Liver (tissue), 9 donors: ENCODE results near the gene IRX2. TPM values are rescaled to one million over a fixed set of nuclear protein-coding genes. Genes with fewer than 3 reads are reported as not detected.

Source experiments
- DNase-seq: peaks from one replicate; pipeline ENCODE4 v3.0.0-alpha.2; 2017; ENCODE audit warnings: low spot score
- H3K27ac ChIP-seq, 2 donors: one replicate each; pipeline ENCODE4 v1.7.0; 2013; ENCODE audit warnings: inconsistent platforms in 2 of 2, low read length in 2 of 2, control low read depth in 1 of 2, low read depth in 1 of 2, mild to moderate bottlenecking in 1 of 2
- H3K27me3 ChIP-seq, 4 donors: one replicate each; pipeline versions ENCODE4 v1.6.1 to v1.7.0; 2013; ENCODE audit warnings: low read length in 3 of 4, inconsistent platforms in 1 of 4, mild to moderate bottlenecking in 1 of 4, moderate library complexity in 1 of 4; ENCODE audit not compliant: control insufficient read depth in 4 of 4, insufficient read depth in 4 of 4
- H3K36me3 ChIP-seq, 4 donors: one replicate each; pipeline versions ENCODE4 v1.6.1 to v1.7.0; 2013; ENCODE audit warnings: low read length in 3 of 4, mild to moderate bottlenecking in 3 of 4, low read depth in 1 of 4, moderate library complexity in 1 of 4; ENCODE audit not compliant: control insufficient read depth in 4 of 4, insufficient read depth in 3 of 4
- H3K4me1 ChIP-seq, 4 donors: one replicate each; pipeline versions ENCODE4 v1.6.1 to v1.7.0; 2013; ENCODE audit warnings: low read length in 3 of 4, mild to moderate bottlenecking in 3 of 4, moderate library complexity in 1 of 4; ENCODE audit not compliant: control insufficient read depth in 4 of 4, insufficient read depth in 4 of 4
- H3K4me3 ChIP-seq, 3 donors: one replicate each; pipeline versions ENCODE4 v1.6.1 to v1.7.0; 2013; ENCODE audit warnings: low read length in 3 of 3, control low read depth in 1 of 3, low read depth in 1 of 3, mild to moderate bottlenecking in 1 of 3
- H3K9ac ChIP-seq, 2 donors: one replicate each; pipeline ENCODE4 v1.7.0; 2013; ENCODE audit warnings: low read length in 2 of 2, mild to moderate bottlenecking in 2 of 2, moderate library complexity in 2 of 2, control low read depth in 1 of 2, low read depth in 1 of 2
- H3K9me3 ChIP-seq, 4 donors: one replicate each; pipeline versions ENCODE4 v1.6.1 to v1.7.0; 2013; ENCODE audit warnings: low read length in 3 of 4; ENCODE audit not compliant: control insufficient read depth in 4 of 4
- FOXA1 ChIP-seq: IDR thresholded peaks from 2 replicates; pipeline ENCODE4 v1.6.1; 2016; ENCODE audit warnings: antibody characterized with exemption
- FOXA2 ChIP-seq: IDR thresholded peaks from 2 replicates; pipeline ENCODE4 v1.6.1; 2016; ENCODE audit warnings: antibody characterized with exemption
- HNF4A ChIP-seq, 2 donors: conservative IDR thresholded peaks; 2 replicates each; pipeline ENCODE4 v1.6.1; 2016; ENCODE audit warnings: antibody characterized with exemption in 2 of 2, mild to moderate bottlenecking in 2 of 2
- HNF4G ChIP-seq: IDR thresholded peaks from 2 replicates; pipeline ENCODE4 v1.6.1; 2016; ENCODE audit warnings: antibody characterized with exemption
- JUND ChIP-seq, 2 donors: IDR thresholded peaks; 2 replicates each; pipeline ENCODE4 v1.6.1; 2016; ENCODE audit warnings: antibody characterized with exemption in 2 of 2
- NR2F2 ChIP-seq: IDR thresholded peaks from 2 replicates; pipeline ENCODE4 v1.6.1; 2016; ENCODE audit warnings: antibody characterized with exemption
- RAD21 ChIP-seq, 2 donors: IDR thresholded peaks; 2 replicates each; pipeline ENCODE4 v1.6.1; 2016; ENCODE audit warnings: antibody characterized with exemption in 2 of 2, mild to moderate bottlenecking in 2 of 2
- SP1 ChIP-seq: IDR thresholded peaks from 2 replicates; pipeline ENCODE4 v1.6.1; 2018; ENCODE audit warnings: antibody characterized with exemption, mild to moderate bottlenecking
- TAF1 ChIP-seq: conservative IDR thresholded peaks from 2 replicates; pipeline ENCODE4 v1.6.1; 2016; ENCODE audit warnings: antibody characterized with exemption, mild to moderate bottlenecking
- YY1 ChIP-seq: IDR thresholded peaks from 2 replicates; pipeline ENCODE4 v1.6.1; 2016; ENCODE audit warnings: antibody characterized with exemption, mild to moderate bottlenecking
- WGBS: extraction: QIAGEN DNeasy Blood & Tissue Kit; methylation state at CpG from one replicate; pipeline ENCODE4 v1.1.7; 2013; 5-methylcytosine and 5-hydroxymethylcytosine counted together
- polyA plus RNA-seq, 2 donors: library from polyadenylated mRNA; stranded (reverse) in 1 of 2; unstranded in 1 of 2; fragments of 200-250 nt in 1 of 2; fragments of >200 nt in 1 of 2; fragmentation: Nextera tagmentation in 1 of 2; extraction: Ambion mirVana in 1 of 2; gene quantifications; one replicate each; pipeline versions ENCODE4 v1.2.1 to v1.2.3, GENCODE V29; 2013 to 2015
- total RNA-seq, 2 donors: library from RNA; depleted of rRNA; stranded (reverse); fragments of >200 nt; gene quantifications; one replicate each; pipeline ENCODE4 v1.2.3, GENCODE V29; 2014
- TF ChIP-seq, protein P1 (sequence below): IDR thresholded peaks from 2 replicates; pipeline ENCODE4 v1.6.1; 2016; ENCODE audit warnings: antibody characterized with exemption
- TF ChIP-seq, protein P2 (sequence below): fragments of 150-350 bp; IDR thresholded peaks from 2 replicates; pipeline ENCODE4 v1.5.1; 2017; ENCODE audit warnings: improper control_type of control experiment, low read depth, low read length; ENCODE audit not compliant: missing input control
- TF ChIP-seq, protein P3 (sequence below): IDR thresholded peaks from 2 replicates; pipeline ENCODE4 v1.6.1; 2016; ENCODE audit warnings: antibody characterized with exemption
- TF ChIP-seq, protein P4 (sequence below): IDR thresholded peaks from 2 replicates; pipeline ENCODE4 v1.6.1; 2016; ENCODE audit warnings: antibody characterized with exemption
- TF ChIP-seq, protein P5 (sequence below): IDR thresholded peaks from 2 replicates; pipeline ENCODE4 v1.6.1; 2016; ENCODE audit warnings: antibody characterized with exemption, mild to moderate bottlenecking
- donor health status: healthy.
- donor health status: healthy.
- donor health status: healthy.
- donor health status: healthy.
- donor health status: healthy.

IRX2 gene
- total and polyA plus RNA-seq, 4 donors = not detected

DNA sequence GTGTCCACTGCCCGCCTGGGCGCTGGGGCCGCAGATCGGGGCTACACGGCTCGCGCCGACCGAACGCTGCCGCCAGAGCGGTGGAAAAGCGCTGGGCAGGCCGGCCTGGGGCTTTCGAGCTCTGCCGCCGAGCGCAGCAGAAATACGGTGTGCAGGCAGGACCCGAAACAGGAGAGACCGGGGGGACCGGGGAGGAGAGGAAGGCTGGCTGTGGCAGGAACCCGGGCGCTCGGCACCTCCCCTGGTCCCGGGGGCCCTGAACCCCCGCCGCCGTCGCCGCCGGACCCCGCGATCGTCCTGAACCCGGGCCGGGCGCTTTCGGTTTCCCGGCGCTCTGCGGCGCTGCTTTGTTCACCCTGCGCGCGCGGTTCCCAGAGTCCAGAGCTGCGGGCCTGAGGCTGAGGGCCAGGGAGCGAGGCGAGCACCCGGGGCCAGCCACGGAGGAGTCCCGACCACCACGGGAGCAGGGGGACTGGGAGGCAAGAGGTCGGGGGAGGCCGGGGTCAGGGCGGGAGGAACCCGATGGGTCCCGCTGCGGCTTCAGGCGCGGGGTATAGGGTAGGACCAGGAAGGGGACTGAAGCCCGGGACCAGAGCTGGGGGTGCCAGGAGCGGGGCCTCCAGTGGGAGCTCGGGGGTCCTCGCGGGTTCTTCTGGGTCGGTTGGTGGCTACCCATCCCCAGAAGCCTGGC, 12.0 kb downstream of the IRX2 start:
- H3K4me3 ChIP-seq = peak overlapping the region in 2 of 3 donors; percentile 55 to 76
- peaks cover 0 to 4% (median 1%) of the 10 kb centered on the region in 4 donors for H3K9me3 ChIP-seq
- no peak overlapping the region for H3K9ac ChIP-seq
- TF ChIP-seq FOXA2 = no peak
- TF ChIP-seq, protein P1, sequence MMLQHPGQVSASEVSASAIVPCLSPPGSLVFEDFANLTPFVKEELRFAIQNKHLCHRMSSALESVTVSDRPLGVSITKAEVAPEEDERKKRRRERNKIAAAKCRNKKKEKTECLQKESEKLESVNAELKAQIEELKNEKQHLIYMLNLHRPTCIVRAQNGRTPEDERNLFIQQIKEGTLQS = no peak
- TF ChIP-seq JUND (IDR thresholded peaks at IDR 0.05) = no peak
- TF ChIP-seq NR2F2 = no peak
- TF ChIP-seq, protein P2, sequence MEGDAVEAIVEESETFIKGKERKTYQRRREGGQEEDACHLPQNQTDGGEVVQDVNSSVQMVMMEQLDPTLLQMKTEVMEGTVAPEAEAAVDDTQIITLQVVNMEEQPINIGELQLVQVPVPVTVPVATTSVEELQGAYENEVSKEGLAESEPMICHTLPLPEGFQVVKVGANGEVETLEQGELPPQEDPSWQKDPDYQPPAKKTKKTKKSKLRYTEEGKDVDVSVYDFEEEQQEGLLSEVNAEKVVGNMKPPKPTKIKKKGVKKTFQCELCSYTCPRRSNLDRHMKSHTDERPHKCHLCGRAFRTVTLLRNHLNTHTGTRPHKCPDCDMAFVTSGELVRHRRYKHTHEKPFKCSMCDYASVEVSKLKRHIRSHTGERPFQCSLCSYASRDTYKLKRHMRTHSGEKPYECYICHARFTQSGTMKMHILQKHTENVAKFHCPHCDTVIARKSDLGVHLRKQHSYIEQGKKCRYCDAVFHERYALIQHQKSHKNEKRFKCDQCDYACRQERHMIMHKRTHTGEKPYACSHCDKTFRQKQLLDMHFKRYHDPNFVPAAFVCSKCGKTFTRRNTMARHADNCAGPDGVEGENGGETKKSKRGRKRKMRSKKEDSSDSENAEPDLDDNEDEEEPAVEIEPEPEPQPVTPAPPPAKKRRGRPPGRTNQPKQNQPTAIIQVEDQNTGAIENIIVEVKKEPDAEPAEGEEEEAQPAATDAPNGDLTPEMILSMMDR = no peak
- TF ChIP-seq RAD21 (IDR thresholded peaks at IDR 0.05) = no peak
- no peak for TF ChIP-seq SP1
- TF ChIP-seq, protein P3, sequence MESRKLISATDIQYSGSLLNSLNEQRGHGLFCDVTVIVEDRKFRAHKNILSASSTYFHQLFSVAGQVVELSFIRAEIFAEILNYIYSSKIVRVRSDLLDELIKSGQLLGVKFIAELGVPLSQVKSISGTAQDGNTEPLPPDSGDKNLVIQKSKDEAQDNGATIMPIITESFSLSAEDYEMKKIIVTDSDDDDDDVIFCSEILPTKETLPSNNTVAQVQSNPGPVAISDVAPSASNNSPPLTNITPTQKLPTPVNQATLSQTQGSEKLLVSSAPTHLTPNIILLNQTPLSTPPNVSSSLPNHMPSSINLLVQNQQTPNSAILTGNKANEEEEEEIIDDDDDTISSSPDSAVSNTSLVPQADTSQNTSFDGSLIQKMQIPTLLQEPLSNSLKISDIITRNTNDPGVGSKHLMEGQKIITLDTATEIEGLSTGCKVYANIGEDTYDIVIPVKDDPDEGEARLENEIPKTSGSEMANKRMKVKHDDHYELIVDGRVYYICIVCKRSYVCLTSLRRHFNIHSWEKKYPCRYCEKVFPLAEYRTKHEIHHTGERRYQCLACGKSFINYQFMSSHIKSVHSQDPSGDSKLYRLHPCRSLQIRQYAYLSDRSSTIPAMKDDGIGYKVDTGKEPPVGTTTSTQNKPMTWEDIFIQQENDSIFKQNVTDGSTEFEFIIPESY = no peak
- no peak for TF ChIP-seq TAF1
- TF ChIP-seq, protein P4, sequence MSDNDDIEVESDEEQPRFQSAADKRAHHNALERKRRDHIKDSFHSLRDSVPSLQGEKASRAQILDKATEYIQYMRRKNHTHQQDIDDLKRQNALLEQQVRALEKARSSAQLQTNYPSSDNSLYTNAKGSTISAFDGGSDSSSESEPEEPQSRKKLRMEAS = no peak
- peaks cover 0 to 30% (median 14%) of the 10 kb centered on the region in 4 donors for H3K27me3 ChIP-seq
- H3K4me1 ChIP-seq = peaks cover 4 to 23% (median 10%) of the 10 kb centered on the region in 4 donors
- 3% methylated on average over 68 of the region's 68 CpGs for WGBS
- DNase-seq = peak; percentile 30
- H3K36me3 ChIP-seq = no peaks in the 10 kb centered on the region
- no peak overlapping the region for H3K27ac ChIP-seq

DNA sequence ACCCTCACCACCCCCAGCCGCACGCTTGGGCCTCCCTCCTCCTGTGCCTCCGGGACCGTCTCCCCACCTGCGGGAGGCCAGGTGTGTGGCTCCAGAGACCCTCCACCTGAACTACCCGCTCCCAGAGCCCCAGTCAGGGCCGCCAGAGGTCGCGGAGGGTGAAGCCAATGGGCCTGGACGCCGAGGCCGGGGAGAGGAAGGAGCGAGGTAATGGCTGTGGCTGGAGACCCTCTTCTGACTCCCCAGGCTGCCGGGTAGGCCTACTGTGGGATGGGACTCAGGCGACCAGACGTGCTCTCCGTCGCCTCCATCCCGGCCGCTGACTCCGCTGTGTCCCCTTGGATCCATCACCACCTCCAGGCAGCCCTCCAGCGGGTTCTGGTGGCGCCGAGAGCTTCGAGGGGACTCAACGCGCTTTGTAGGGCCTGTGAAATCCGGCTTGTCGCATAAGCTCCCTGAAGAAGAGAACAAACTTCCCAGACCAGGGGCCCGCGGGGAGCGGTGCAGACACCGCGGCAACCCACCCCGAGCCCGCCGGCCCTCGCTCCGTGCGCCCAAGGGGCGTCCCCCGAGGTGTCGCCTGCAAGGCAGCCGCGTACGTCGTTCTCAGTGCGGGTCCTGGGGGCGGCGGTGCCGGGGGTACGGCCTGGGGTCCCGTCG, 12.6 kb downstream of the IRX2 start:
- Histone ChIP-seq H3K9ac (no peak overlapping the region), H3K36me3 (no peaks in the 10 kb centered on the region), H3K4me3 (peak overlapping the region in 2 of 3 donors; percentile 55 to 76), H3K4me1 (peaks cover 4 to 23% (median 10%) of the 10 kb centered on the region in 4 donors), H3K9me3 (peaks cover 0 to 4% (median 1%) of the 10 kb centered on the region in 4 donors), H3K27me3 (peaks cover 0 to 25% (median 13%) of the 10 kb centered on the region in 4 donors), H3K27ac (no peak overlapping the region)
- WGBS = 8% methylated on average over 54 of the region's 54 CpGs
- peak; percentile 27 for DNase-seq
- TF ChIP-seq JUND (IDR thresholded peaks at IDR 0.05) = no peak

DNA sequence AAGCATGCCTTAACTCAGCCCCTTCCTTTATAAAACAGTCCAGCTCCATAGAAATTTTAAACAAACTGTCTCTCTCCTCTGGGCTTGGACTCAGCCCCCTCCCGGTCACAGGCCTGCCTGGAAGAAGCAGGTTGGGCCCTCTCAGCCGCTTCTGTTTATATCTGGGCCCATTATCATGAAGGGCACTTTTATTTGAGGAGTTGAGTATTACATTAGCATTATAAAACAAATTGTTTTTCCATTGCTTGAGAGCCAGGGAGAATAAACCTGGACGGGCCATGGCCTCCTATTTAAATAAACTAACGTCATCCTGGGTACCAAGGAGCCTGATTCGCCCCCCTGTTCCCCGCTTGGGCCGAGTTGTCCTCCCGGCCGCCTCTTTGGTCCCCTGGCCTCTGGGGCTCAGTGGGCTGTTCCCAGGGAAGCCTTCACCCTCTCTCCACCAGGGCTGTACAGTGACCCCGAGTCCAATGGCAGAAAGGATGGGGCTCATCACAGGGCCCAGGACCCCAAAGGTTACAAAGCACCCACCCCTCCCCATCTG, 13.2 kb downstream of the IRX2 start:
- peak; percentile 23 for DNase-seq
- no peak overlapping the region for H3K27ac ChIP-seq
- no peak for TF ChIP-seq YY1
- TF ChIP-seq HNF4G = no peak
- TF ChIP-seq, protein P4 = no peak
- TF ChIP-seq, protein P3 = no peak
- no peak for TF ChIP-seq HNF4A (conservative IDR thresholded peaks at IDR 0.05)
- no peak for TF ChIP-seq FOXA1
- TF ChIP-seq, protein P5, sequence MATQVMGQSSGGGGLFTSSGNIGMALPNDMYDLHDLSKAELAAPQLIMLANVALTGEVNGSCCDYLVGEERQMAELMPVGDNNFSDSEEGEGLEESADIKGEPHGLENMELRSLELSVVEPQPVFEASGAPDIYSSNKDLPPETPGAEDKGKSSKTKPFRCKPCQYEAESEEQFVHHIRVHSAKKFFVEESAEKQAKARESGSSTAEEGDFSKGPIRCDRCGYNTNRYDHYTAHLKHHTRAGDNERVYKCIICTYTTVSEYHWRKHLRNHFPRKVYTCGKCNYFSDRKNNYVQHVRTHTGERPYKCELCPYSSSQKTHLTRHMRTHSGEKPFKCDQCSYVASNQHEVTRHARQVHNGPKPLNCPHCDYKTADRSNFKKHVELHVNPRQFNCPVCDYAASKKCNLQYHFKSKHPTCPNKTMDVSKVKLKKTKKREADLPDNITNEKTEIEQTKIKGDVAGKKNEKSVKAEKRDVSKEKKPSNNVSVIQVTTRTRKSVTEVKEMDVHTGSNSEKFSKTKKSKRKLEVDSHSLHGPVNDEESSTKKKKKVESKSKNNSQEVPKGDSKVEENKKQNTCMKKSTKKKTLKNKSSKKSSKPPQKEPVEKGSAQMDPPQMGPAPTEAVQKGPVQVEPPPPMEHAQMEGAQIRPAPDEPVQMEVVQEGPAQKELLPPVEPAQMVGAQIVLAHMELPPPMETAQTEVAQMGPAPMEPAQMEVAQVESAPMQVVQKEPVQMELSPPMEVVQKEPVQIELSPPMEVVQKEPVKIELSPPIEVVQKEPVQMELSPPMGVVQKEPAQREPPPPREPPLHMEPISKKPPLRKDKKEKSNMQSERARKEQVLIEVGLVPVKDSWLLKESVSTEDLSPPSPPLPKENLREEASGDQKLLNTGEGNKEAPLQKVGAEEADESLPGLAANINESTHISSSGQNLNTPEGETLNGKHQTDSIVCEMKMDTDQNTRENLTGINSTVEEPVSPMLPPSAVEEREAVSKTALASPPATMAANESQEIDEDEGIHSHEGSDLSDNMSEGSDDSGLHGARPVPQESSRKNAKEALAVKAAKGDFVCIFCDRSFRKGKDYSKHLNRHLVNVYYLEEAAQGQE = no peak
- no peak for TF ChIP-seq JUND (IDR thresholded peaks at IDR 0.05)

More for the DNA sequence above, 13.2 kb downstream of the IRX2 start:
- Histone ChIP-seq H3K9me3 (peaks cover 0 to 4% (median 1%) of the 10 kb centered on the region in 4 donors), H3K4me3 (no peak overlapping the region), H3K36me3 (no peaks in the 10 kb centered on the region), H3K9ac (no peak overlapping the region), H3K27me3 (peaks cover 0 to 21% (median 12%) of the 10 kb centered on the region in 4 donors), H3K4me1 (peaks cover 4 to 21% (median 10%) of the 10 kb centered on the region in 4 donors)
- 15% methylated on average over 10 of the region's 10 CpGs for WGBS
